ENCODE data around the gene CDH23.

The CDH23 gene

DNA sequence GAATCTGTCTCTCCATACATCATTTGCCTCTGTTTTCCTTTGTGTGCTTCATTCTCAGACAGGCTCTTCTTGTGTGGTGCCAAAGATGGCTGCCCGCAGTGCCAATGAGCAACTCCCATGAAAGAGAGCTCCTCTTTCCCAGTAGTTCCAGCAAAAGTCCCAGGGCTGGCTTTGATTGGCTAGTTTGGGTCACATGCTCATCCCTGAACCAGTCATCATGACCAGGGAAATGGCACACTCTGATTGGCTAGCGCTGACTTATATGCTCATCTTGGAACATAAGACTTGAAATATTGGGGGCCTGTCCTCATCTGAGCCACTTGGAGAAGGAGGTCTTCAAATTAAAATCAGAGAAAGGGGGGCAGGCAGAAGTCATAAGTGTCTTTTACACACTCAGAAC is 112.7 kb downstream of the CDH23 start:
- no peak overlapping the region for H3K4me3 ChIP-seq (ENCODE audit: low read depth in 1 of 2, low read length in 1 of 2)
- H3K27me3 ChIP-seq, result no peaks in the 10 kb centered on the region
- H3K9me3 ChIP-seq, result no peaks in the 10 kb centered on the region
- no peak for TF ChIP-seq CTCF (IDR thresholded peaks at IDR 0.05)
- H3K27ac ChIP-seq, result no peak overlapping the region
- no peaks in the 10 kb centered on the region for H3K4me1 ChIP-seq (ENCODE audit: control insufficient read depth in 1 of 2, insufficient read depth in 1 of 2, low read depth in 1 of 2, low read length in 1 of 2)
- no peaks in the 10 kb centered on the region for H3K36me3 ChIP-seq

- H3K4me3 ChIP-seq (ENCODE audit: low read depth in 1 of 2, low read length in 1 of 2), result no peak overlapping the region
- TF ChIP-seq CTCF (IDR thresholded peaks at IDR 0.05), result no peak
- H3K36me3 ChIP-seq, result no peaks in the 10 kb centered on the region
- no peak overlapping the region for H3K27ac ChIP-seq
- H3K9me3 ChIP-seq, result no peaks in the 10 kb centered on the region
- no peaks in the 10 kb centered on the region for H3K4me1 ChIP-seq (ENCODE audit: control insufficient read depth in 1 of 2, insufficient read depth in 1 of 2, low read depth in 1 of 2, low read length in 1 of 2)
- no peaks in the 10 kb centered on the region for H3K27me3 ChIP-seq
Measured at GRCh38 chr10:71511206-71511605, 114.5 kb downstream of the CDH23 start.

GRCh38 chr10:71512312-71512711 is 115.6 kb downstream of the CDH23 start:
- Histone ChIP-seq H3K27ac (no peak overlapping the region), H3K27me3 (no peaks in the 10 kb centered on the region), H3K36me3 (no peaks in the 10 kb centered on the region), H3K4me3 (ENCODE audit: low read depth in 1 of 2, low read length in 1 of 2) (no peak overlapping the region), H3K9me3 (no peaks in the 10 kb centered on the region), H3K4me1 (ENCODE audit: control insufficient read depth in 1 of 2, insufficient read depth in 1 of 2, low read depth in 1 of 2, low read length in 1 of 2) (no peaks in the 10 kb centered on the region)
- TF ChIP-seq CTCF (IDR thresholded peaks at IDR 0.05), result no peak

GRCh38 chr10:71512761-71513539 is 116.2 kb downstream of the CDH23 start:
- TF ChIP-seq CTCF (IDR thresholded peaks at IDR 0.05), result no peak
- no peak overlapping the region for H3K27ac ChIP-seq
- no peaks in the 10 kb centered on the region for H3K27me3 ChIP-seq
- H3K4me1 ChIP-seq (ENCODE audit: control insufficient read depth in 1 of 2, insufficient read depth in 1 of 2, low read depth in 1 of 2, low read length in 1 of 2), result no peaks in the 10 kb centered on the region
- H3K36me3 ChIP-seq, result no peaks in the 10 kb centered on the region
- no peak overlapping the region for H3K4me3 ChIP-seq (ENCODE audit: low read depth in 1 of 2, low read length in 1 of 2)
- no peaks in the 10 kb centered on the region for H3K9me3 ChIP-seq

- H3K27ac ChIP-seq, result no peak overlapping the region
- no peak for TF ChIP-seq CTCF (IDR thresholded peaks at IDR 0.05)
- H3K4me1 ChIP-seq (ENCODE audit: control insufficient read depth in 1 of 2, insufficient read depth in 1 of 2, low read depth in 1 of 2, low read length in 1 of 2), result no peaks in the 10 kb centered on the region
- no peaks in the 10 kb centered on the region for H3K36me3 ChIP-seq
- H3K4me3 ChIP-seq (ENCODE audit: low read depth in 1 of 2, low read length in 1 of 2), result no peak overlapping the region
- H3K9me3 ChIP-seq, result no peaks in the 10 kb centered on the region
- H3K27me3 ChIP-seq, result no peaks in the 10 kb centered on the region
Measured at GRCh38 chr10:71513540-71513853, 116.8 kb downstream of the CDH23 start.

All from neutrophil (primary cell).